ENCODE data around the gene NPM1. TPM values are rescaled to one million over a fixed set of nuclear protein-coding genes. Genes with fewer than 3 reads are reported as not detected.

Gene NPM1
- total and polyA plus RNA-seq, 2 of the 13 experiments (the other 11 are each of a cell fraction or from before 2014, with no cell fraction given), result 2,047 to 3,353 TPM

DNA sequence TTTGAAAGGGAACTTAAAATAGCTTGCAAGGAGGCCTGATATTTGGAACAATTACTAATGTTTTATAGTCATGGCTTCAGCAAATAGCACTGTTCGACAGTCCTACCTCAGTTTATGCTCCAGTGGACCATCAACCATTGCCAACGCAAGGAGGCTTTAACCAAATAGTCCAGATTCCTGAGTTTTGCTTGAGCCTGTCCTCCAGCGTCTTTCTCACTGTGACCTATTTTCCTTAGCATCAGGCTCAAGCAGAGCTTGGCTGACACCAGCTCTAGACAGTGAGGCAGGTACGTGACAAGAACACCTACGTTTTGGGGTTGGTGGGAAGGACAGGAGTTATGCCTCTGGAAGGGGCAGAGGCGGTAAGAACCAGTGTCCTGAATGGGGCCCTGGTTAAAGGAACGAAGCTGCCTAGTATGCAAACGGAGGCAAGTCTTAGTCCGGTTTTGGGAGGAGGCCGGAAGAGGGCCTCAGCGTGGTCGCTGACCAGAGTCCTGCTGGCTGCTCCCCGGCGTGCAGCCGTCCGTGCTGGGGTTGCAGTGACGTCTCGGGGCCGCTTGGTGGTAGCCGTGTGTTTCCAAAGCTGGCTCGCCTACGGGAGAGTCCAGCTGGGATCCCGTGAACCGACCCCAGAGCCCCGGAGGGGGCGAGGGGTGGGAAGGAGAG is 30.8 kb downstream of the NPM1 start (continued):
- TF ChIP-seq, protein P1, sequence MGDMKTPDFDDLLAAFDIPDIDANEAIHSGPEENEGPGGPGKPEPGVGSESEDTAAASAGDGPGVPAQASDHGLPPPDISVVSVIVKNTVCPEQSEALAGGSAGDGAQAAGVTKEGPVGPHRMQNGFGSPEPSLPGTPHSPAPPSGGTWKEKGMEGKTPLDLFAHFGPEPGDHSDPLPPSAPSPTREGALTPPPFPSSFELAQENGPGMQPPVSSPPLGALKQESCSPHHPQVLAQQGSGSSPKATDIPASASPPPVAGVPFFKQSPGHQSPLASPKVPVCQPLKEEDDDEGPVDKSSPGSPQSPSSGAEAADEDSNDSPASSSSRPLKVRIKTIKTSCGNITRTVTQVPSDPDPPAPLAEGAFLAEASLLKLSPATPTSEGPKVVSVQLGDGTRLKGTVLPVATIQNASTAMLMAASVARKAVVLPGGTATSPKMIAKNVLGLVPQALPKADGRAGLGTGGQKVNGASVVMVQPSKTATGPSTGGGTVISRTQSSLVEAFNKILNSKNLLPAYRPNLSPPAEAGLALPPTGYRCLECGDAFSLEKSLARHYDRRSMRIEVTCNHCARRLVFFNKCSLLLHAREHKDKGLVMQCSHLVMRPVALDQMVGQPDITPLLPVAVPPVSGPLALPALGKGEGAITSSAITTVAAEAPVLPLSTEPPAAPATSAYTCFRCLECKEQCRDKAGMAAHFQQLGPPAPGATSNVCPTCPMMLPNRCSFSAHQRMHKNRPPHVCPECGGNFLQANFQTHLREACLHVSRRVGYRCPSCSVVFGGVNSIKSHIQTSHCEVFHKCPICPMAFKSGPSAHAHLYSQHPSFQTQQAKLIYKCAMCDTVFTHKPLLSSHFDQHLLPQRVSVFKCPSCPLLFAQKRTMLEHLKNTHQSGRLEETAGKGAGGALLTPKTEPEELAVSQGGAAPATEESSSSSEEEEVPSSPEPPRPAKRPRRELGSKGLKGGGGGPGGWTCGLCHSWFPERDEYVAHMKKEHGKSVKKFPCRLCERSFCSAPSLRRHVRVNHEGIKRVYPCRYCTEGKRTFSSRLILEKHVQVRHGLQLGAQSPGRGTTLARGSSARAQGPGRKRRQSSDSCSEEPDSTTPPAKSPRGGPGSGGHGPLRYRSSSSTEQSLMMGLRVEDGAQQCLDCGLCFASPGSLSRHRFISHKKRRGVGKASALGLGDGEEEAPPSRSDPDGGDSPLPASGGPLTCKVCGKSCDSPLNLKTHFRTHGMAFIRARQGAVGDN (CRISPR knock-in tag; IDR thresholded peaks at IDR 0.05), result peak; percentile 69
- TF ChIP-seq ZNF747 (CRISPR knock-in tag; IDR thresholded peaks at IDR 0.05; ENCODE audit: borderline replicate concordance) (no peak), ZNF44 (CRISPR knock-in tag; IDR thresholded peaks at IDR 0.05) (no peak), ELF1 (CRISPR knock-in tag; IDR thresholded peaks at IDR 0.05) (peak; percentile 40; the same call in 1 of the 2 replicates), MEIS1 (CRISPR knock-in tag; IDR thresholded peaks at IDR 0.05; ENCODE audit: borderline replicate concordance) (peak; percentile 37; the same call in 1 of the 2 replicates), NRL (CRISPR knock-in tag; IDR thresholded peaks at IDR 0.05; ENCODE audit: borderline replicate concordance) (peak; percentile 38; the same call in 1 of the 2 replicates), ZKSCAN1 (IDR thresholded peaks at IDR 0.05; ENCODE audit: low read length) (no peak), STAG1 (CRISPR knock-in tag; IDR thresholded peaks at IDR 0.05) (peak; percentile 91), FOXK2 (IDR thresholded peaks at IDR 0.05) (no peak), HNF4A (CRISPR knock-in tag; IDR thresholded peaks at IDR 0.05) (0 out of 2 replicates have a peak, but pooled peaks have one; percentile 10), CREB1 (IDR thresholded peaks at IDR 0.05) (peak; percentile 39), CREB1 (CRISPR knock-in tag; IDR thresholded peaks at IDR 0.05) (no peak), ZNF501 (CRISPR knock-in tag; IDR thresholded peaks at IDR 0.05) (peak; percentile 41; the same call in 1 of the 2 replicates), ZBTB1 (CRISPR knock-in tag; IDR thresholded peaks at IDR 0.05; ENCODE audit: borderline replicate concordance) (no peak), ETV5 (CRISPR knock-in tag; IDR thresholded peaks at IDR 0.05; ENCODE audit: borderline replicate concordance) (peak; percentile 58; the same call in 1 of the 2 replicates), TARDBP (CRISPR knock-in tag; IDR thresholded peaks at IDR 0.05) (0 out of 2 replicates have a peak, but pooled peaks have one; percentile 26)
- TF ChIP-seq, protein P2, sequence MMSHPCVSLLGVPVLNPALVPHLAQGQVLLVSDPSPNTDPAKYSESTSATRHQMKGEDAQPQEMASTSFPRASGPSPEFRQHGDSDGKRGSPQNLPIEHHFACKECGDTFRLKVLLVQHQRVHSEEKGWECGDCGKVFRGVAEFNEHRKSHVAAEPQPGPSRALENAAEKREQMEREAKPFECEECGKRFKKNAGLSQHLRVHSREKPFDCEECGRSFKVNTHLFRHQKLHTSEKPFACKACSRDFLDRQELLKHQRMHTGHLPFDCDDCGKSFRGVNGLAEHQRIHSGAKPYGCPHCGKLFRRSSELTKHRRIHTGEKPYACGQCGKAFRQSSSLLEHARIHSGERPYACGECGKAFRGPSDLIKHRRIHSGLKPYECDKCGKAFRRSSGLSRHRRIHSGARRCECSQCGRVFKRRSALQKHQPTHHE (CRISPR knock-in tag; IDR thresholded peaks at IDR 0.05; ENCODE audit: borderline replicate concordance), result 0 out of 2 replicates have a peak, but pooled peaks have one; percentile 41
- TF ChIP-seq, protein P3, sequence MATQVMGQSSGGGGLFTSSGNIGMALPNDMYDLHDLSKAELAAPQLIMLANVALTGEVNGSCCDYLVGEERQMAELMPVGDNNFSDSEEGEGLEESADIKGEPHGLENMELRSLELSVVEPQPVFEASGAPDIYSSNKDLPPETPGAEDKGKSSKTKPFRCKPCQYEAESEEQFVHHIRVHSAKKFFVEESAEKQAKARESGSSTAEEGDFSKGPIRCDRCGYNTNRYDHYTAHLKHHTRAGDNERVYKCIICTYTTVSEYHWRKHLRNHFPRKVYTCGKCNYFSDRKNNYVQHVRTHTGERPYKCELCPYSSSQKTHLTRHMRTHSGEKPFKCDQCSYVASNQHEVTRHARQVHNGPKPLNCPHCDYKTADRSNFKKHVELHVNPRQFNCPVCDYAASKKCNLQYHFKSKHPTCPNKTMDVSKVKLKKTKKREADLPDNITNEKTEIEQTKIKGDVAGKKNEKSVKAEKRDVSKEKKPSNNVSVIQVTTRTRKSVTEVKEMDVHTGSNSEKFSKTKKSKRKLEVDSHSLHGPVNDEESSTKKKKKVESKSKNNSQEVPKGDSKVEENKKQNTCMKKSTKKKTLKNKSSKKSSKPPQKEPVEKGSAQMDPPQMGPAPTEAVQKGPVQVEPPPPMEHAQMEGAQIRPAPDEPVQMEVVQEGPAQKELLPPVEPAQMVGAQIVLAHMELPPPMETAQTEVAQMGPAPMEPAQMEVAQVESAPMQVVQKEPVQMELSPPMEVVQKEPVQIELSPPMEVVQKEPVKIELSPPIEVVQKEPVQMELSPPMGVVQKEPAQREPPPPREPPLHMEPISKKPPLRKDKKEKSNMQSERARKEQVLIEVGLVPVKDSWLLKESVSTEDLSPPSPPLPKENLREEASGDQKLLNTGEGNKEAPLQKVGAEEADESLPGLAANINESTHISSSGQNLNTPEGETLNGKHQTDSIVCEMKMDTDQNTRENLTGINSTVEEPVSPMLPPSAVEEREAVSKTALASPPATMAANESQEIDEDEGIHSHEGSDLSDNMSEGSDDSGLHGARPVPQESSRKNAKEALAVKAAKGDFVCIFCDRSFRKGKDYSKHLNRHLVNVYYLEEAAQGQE (IDR thresholded peaks at IDR 0.05; ENCODE audit: borderline replicate concordance in 1 of 2, low read depth in 1 of 2, low read length in 2 of 2), result peak; percentile 60 to 90

Data from HepG2 (cell line).